LNCaP clone FGC (cell line): ENCODE results near the gene FUNDC2.

Experiments
- DNase-seq: peaks from one replicate; pipeline ENCODE4 v3.0.0-alpha.2; 2011; ENCODE audit warnings: low read depth
- H3K4me3 ChIP-seq: 2 replicates; pipeline ENCODE4 v1.5.1; 2011; ENCODE audit warnings: mild to moderate bottlenecking, low read depth, low read length, control low read depth
- CTCF ChIP-seq: IDR thresholded peaks from 2 replicates; pipeline ENCODE4 v1.5.1; 2012; ENCODE audit warnings: mild to moderate bottlenecking; ENCODE audit not compliant: control insufficient read depth, insufficient read depth; ENCODE audit errors: extremely low read depth

The FUNDC2 gene

GRCh38 chrX:155046811-155047528 is 20.3 kb downstream of the FUNDC2 start:
- no peak for DNase-seq
- H3K4me3 ChIP-seq: no peak overlapping the region
- TF ChIP-seq CTCF: no peak

GRCh38 chrX:155048977-155049619 is 22.5 kb downstream of the FUNDC2 start:
- H3K4me3 ChIP-seq: no peak overlapping the region
- no peak for DNase-seq
- peak; percentile 67 for TF ChIP-seq CTCF

GRCh38 chrX:155052738-155053498 is 26.3 kb downstream of the FUNDC2 start:
- no peak overlapping the region for H3K4me3 ChIP-seq
- no peak for TF ChIP-seq CTCF
- no peak for DNase-seq

- no peak for TF ChIP-seq CTCF
- no peak overlapping the region for H3K4me3 ChIP-seq
- DNase-seq: no peak
Observed at GRCh38 chrX:155053656-155054055, 27.0 kb downstream of the FUNDC2 start.

- no peak for TF ChIP-seq CTCF
- DNase-seq: no peak
- H3K4me3 ChIP-seq: no peak overlapping the region
Observed at GRCh38 chrX:155054255-155054654, 27.6 kb downstream of the FUNDC2 start.

- no peak overlapping the region for H3K4me3 ChIP-seq
- no peak for TF ChIP-seq CTCF
- DNase-seq: no peak
Observed at GRCh38 chrX:155055494-155055893, 28.9 kb downstream of the FUNDC2 start.
